Activated CD8-positive, alpha-beta T cell treated with anti-CD3 and anti-CD28 coated beads for 36 hours (primary cell): ENCODE measurements around the gene PGM1. TPM values are rescaled to one million over a fixed set of nuclear protein-coding genes. Genes with fewer than 3 reads are reported as not detected.

Experiments used
- ATAC-seq: fragments of 200-7000 bp; cut with Tn5 transposase; one replicate; pipeline ENCODE4 v1.10.0; 2021; ENCODE audit warnings: mild to moderate bottlenecking, moderate library complexity
- CTCF ChIA-PET: fragments of 350-600 bp; sonication (Branson Sonifier 250); formaldehyde crosslinking; loops from one replicate; lab custom pipeline; 2021; ENCODE audit warnings: antibody characterized with exemption; lab: Charles Lee
- POLR2A ChIA-PET: fragments of 350-600 bp; sonication (Branson Sonifier 250); formaldehyde crosslinking; loops from one replicate; lab custom pipeline; 2021; ENCODE audit warnings: antibody characterized with exemption; lab: Charles Lee
- DNase-seq: peaks from one replicate; pipeline ENCODE4 v3.0.0-alpha.2; 2020
- H3K27ac Mint-ChIP-seq: one replicate; pipeline ENCODE4 v1.8.0; 2021; ENCODE audit warnings: mild to moderate bottlenecking, mixed read lengths
- H3K27me3 Mint-ChIP-seq: one replicate; pipeline ENCODE4 v1.8.0; 2021; ENCODE audit warnings: mixed read lengths
- H3K36me3 Mint-ChIP-seq: one replicate; pipeline ENCODE4 v1.8.0; 2021; ENCODE audit warnings: low read depth, mixed read lengths
- H3K4me1 Mint-ChIP-seq: one replicate; pipeline ENCODE4 v1.8.0; 2021; ENCODE audit warnings: low read depth, mixed read lengths
- H3K4me3 Mint-ChIP-seq: one replicate; pipeline ENCODE4 v1.8.0; 2021; ENCODE audit warnings: mild to moderate bottlenecking, moderate library complexity, mixed read lengths
- H3K9me3 Mint-ChIP-seq: one replicate; pipeline ENCODE4 v1.8.0; 2021; ENCODE audit warnings: mixed read lengths
- intact Hi-C: fragments of 100-400 bp; cut with micrococcal nuclease; formaldehyde crosslinking; loops from one replicate; pipeline ENCODE4 v1.10.0; 2022
- total RNA-seq, 2 experiments: library from RNA; stranded (reverse); gene quantifications; one replicate each; pipeline ENCODE4 v1.2.3, GENCODE V29; 2021
- TF ChIP-seq, protein P1 (sequence below): fragments of 200-600 bp; IDR thresholded peaks from one replicate; pipeline ENCODE4 v1.8.0; 2022; ENCODE audit warnings: antibody characterized with exemption, mild to moderate bottlenecking

The PGM1 gene
- total RNA-seq, 2 experiments from 2014 or later: 47.4 to 48.9 TPM

- DNase-seq: no peak
- no peak overlapping the region for H3K4me3 Mint-ChIP-seq
- CTCF ChIA-PET: interaction anchor here (1.5 kb wide), 1 partner anchor 626 kb away, joined by 7 read pairs; no protein-coding TSS in a partner anchor
Measured at GRCh38 chr1:63621075-63621474, 27.9 kb downstream of the PGM1 start.

DNA sequence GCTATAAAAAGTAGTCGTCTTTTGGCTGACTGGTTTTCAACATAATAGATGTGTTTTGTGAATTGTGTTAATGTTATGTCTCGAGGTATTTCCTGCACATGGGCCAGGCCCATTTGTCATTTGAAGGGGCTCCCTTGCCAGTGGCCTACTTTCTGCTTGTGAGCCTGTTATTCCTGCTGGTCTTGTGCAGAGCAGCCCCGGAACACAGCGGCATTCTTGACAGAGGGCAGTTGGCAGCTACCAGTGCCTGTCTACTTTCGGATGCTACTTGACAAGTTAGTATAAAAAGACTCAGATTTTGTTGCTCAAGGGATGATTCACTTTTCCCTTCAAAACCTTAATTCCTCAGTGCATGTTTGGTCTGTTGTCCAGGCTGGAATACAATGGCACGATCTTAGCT is 28.5 kb downstream of the PGM1 start:
- H3K27me3 Mint-ChIP-seq: no peaks in the 10 kb centered on the region
- H3K4me1 Mint-ChIP-seq: peaks cover 8% of the 10 kb centered on the region
- H3K27ac Mint-ChIP-seq: no peak overlapping the region
- ChIA-PET POLR2A (no interaction called here), CTCF (interaction anchor here (1.5 kb wide), 1 partner anchor 625 kb away, joined by 7 read pairs; no protein-coding TSS in a partner anchor)
- no peak overlapping the region for H3K4me3 Mint-ChIP-seq
- DNase-seq (no peak), ATAC-seq (no peak)
- no peaks in the 10 kb centered on the region for H3K9me3 Mint-ChIP-seq
- H3K36me3 Mint-ChIP-seq: no peaks in the 10 kb centered on the region
- intact Hi-C loops: no loop called here
- TF ChIP-seq, protein P1, sequence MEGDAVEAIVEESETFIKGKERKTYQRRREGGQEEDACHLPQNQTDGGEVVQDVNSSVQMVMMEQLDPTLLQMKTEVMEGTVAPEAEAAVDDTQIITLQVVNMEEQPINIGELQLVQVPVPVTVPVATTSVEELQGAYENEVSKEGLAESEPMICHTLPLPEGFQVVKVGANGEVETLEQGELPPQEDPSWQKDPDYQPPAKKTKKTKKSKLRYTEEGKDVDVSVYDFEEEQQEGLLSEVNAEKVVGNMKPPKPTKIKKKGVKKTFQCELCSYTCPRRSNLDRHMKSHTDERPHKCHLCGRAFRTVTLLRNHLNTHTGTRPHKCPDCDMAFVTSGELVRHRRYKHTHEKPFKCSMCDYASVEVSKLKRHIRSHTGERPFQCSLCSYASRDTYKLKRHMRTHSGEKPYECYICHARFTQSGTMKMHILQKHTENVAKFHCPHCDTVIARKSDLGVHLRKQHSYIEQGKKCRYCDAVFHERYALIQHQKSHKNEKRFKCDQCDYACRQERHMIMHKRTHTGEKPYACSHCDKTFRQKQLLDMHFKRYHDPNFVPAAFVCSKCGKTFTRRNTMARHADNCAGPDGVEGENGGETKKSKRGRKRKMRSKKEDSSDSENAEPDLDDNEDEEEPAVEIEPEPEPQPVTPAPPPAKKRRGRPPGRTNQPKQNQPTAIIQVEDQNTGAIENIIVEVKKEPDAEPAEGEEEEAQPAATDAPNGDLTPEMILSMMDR: no peak

More at GRCh38 chr1:63621075-63621474, 27.9 kb downstream of the PGM1 start:
- Mint-ChIP-seq H3K27me3 (no peaks in the 10 kb centered on the region), H3K9me3 (no peaks in the 10 kb centered on the region), H3K27ac (no peak overlapping the region), H3K4me1 (peaks cover 7% of the 10 kb centered on the region), H3K36me3 (no peaks in the 10 kb centered on the region)
- intact Hi-C loops: no loop called here
- TF ChIP-seq, protein P1: no peak
- POLR2A ChIA-PET: interaction anchor here (0.8 kb wide), 1 partner anchor 367 kb away, joined by 3 read pairs; no protein-coding TSS in a partner anchor
- ATAC-seq: no peak

- TF ChIP-seq, protein P1: no peak
- Mint-ChIP-seq H3K4me3 (no peak overlapping the region), H3K4me1 (peaks cover 8% of the 10 kb centered on the region), H3K9me3 (no peaks in the 10 kb centered on the region), H3K27ac (no peak overlapping the region), H3K36me3 (no peaks in the 10 kb centered on the region), H3K27me3 (no peaks in the 10 kb centered on the region)
- no peak for DNase-seq
- ATAC-seq: no peak
- POLR2A ChIA-PET: no interaction called here
- intact Hi-C loops: no loop called here
- CTCF ChIA-PET: interaction anchor here (1.0 to 1.4 kb wide), 3 partner anchors 9 to 48 kb away, joined by 3 to 4 read pairs (median 3); no protein-coding TSS in a partner anchor
Measured at GRCh38 chr1:63622849-63623566, 29.8 kb downstream of the PGM1 start.

GRCh38 chr1:63623952-63624351 is 30.7 kb downstream of the PGM1 start:
- Mint-ChIP-seq H3K4me1 (peaks cover 8% of the 10 kb centered on the region), H3K9me3 (no peaks in the 10 kb centered on the region), H3K27ac (no peak overlapping the region), H3K27me3 (no peaks in the 10 kb centered on the region), H3K4me3 (no peak overlapping the region), H3K36me3 (no peaks in the 10 kb centered on the region)
- DNase-seq (no peak), ATAC-seq (no peak)
- POLR2A ChIA-PET: no interaction called here
- CTCF ChIA-PET: interaction anchor here (1.1 kb wide), 1 partner anchor 48 kb away, joined by 3 read pairs; no protein-coding TSS in a partner anchor
- intact Hi-C loops: no loop called here
- TF ChIP-seq, protein P1: no peak

- intact Hi-C loops: no loop called here
- ChIA-PET CTCF (interaction anchor here (0.7 to 1.3 kb wide), 2 partner anchors 9 to 513 kb away, joined by 3 read pairs; no protein-coding TSS in a partner anchor), POLR2A (no interaction called here)
- Mint-ChIP-seq H3K27ac (no peak overlapping the region), H3K4me1 (peaks cover 8% of the 10 kb centered on the region), H3K4me3 (no peak overlapping the region), H3K27me3 (no peaks in the 10 kb centered on the region), H3K9me3 (no peaks in the 10 kb centered on the region), H3K36me3 (peaks cover 3% of the 10 kb centered on the region)
- ATAC-seq (no peak), DNase-seq (no peak)
- TF ChIP-seq, protein P1: no peak
Measured at GRCh38 chr1:63624911-63625310, 31.7 kb downstream of the PGM1 start.
